ENCODE measurements around the gene IL9. TPM values are rescaled to one million over a fixed set of nuclear protein-coding genes. Genes with fewer than 3 reads are reported as not detected.

IL9 gene
- total and polyA plus RNA-seq, 2 of the 4 experiments (the other 2 are of a cell fraction) = not detected

DNA sequence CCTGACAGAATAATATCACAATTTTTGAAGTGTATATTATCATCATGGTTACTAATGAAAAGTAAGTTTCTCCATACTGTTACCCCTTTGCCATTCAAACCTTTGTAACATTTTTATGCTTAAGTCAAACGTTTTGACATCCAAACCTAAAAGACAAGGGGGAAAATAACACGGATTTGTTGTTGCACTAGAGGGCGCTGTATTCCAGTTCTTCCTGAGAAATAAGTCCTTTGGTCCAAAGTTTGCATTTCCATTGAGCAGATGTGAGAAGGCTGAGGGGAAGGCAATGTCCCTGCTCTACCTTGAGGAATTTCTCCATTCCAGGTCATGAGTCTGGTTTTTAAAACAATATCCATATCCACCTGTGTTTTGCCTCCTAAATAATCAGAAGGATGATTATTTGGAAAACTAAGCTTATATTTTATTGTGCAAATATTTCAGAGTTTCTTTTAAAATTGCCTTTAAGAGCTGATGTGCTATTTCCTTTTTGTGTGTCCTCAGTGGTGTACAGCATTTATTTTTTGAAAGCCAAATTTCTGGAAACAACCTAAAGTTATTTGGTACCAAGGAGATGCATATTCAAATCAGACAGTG lies 49.4 kb upstream of the IL9 start:
- H4K20me1 ChIP-seq (ENCODE audit: insufficient read depth, low read length) = no peaks in the 10 kb centered on the region
- H2BK120ac ChIP-seq (ENCODE audit: low read depth, low read length) = no peak overlapping the region
- no peaks in the 10 kb centered on the region; the same call in 1 of the 2 replicates for H3K27me3 ChIP-seq (ENCODE audit: control insufficient read depth, insufficient read depth, low read length)
- H3K27ac ChIP-seq (ENCODE audit: insufficient read depth, low read length) = no peak overlapping the region
- intact Hi-C loops (cut with micrococcal nuclease) (loop anchor here (1.0 to 5.0 kb wide), 5 partner anchors 74 to 227 kb away; no protein-coding TSS in a partner anchor), in situ Hi-C loops (cut with MboI; ENCODE audit: low sequenced_read_pairs) (no loop called here), dilution Hi-C loops (cut with HindIII; ENCODE audit: low sequenced_read_pairs, unreplicated experiment) (no loop called here)
- no peak overlapping the region for H2AFZ ChIP-seq (replicated peaks; ENCODE audit: low read length, poor library complexity)
- ChIA-PET CTCF (interaction anchor here (0.6 to 1.5 kb wide), 10 partner anchors 11 to 201 kb away, joined by 3 to 6 read pairs (median 4); no protein-coding TSS in a partner anchor), POLR2A (ENCODE audit: unreplicated experiment) (no interaction called here)
- H2AK9ac ChIP-seq (replicated peaks; ENCODE audit: low read depth, low read length, poor library complexity) = no peak overlapping the region
- ATAC-seq (ENCODE audit: low read depth) (peak; percentile 82), DNase-seq (peak; percentile 89)
- no peak overlapping the region for H3K14ac ChIP-seq (replicated peaks; ENCODE audit: low read depth, low read length)
- H4K5ac ChIP-seq (ENCODE audit: low read depth, low read length) = no peak overlapping the region
- TF ChIP-seq, protein P1, sequence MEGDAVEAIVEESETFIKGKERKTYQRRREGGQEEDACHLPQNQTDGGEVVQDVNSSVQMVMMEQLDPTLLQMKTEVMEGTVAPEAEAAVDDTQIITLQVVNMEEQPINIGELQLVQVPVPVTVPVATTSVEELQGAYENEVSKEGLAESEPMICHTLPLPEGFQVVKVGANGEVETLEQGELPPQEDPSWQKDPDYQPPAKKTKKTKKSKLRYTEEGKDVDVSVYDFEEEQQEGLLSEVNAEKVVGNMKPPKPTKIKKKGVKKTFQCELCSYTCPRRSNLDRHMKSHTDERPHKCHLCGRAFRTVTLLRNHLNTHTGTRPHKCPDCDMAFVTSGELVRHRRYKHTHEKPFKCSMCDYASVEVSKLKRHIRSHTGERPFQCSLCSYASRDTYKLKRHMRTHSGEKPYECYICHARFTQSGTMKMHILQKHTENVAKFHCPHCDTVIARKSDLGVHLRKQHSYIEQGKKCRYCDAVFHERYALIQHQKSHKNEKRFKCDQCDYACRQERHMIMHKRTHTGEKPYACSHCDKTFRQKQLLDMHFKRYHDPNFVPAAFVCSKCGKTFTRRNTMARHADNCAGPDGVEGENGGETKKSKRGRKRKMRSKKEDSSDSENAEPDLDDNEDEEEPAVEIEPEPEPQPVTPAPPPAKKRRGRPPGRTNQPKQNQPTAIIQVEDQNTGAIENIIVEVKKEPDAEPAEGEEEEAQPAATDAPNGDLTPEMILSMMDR (conservative IDR thresholded peaks at IDR 0.05; ENCODE audit: low read depth, low read length) = peak; percentile 87
- TF ChIP-seq ELK1 (IDR thresholded peaks at IDR 0.05; ENCODE audit: borderline replicate concordance, low read depth, low read length) (no peak), SMC3 (IDR thresholded peaks at IDR 0.05; ENCODE audit: low read depth, low read length) (peak; percentile 94), CHD1 (IDR thresholded peaks at IDR 0.05; ENCODE audit: low read depth, low read length) (no peak), RFX5 (IDR thresholded peaks at IDR 0.05; ENCODE audit: low read depth, low read length) (no peak), RAD21 (IDR thresholded peaks at IDR 0.05; ENCODE audit: low read length) (peak; percentile 92), MXI1 (IDR thresholded peaks at IDR 0.05; ENCODE audit: borderline replicate concordance, low read depth, low read length) (no peak)
- TF ChIP-seq, protein P2, sequence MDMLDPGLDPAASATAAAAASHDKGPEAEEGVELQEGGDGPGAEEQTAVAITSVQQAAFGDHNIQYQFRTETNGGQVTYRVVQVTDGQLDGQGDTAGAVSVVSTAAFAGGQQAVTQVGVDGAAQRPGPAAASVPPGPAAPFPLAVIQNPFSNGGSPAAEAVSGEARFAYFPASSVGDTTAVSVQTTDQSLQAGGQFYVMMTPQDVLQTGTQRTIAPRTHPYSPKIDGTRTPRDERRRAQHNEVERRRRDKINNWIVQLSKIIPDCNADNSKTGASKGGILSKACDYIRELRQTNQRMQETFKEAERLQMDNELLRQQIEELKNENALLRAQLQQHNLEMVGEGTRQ (IDR thresholded peaks at IDR 0.05; ENCODE audit: low read depth, low read length) = no peak
- H2AK5ac ChIP-seq (ENCODE audit: low read depth, low read length) = no peak overlapping the region
- no CpG with 5 or more reads among the region's 3 CpGs for WGBS, 2 experiments (ENCODE audit: extremely low coverage in 2 of 2, insufficient read length in 1 of 2)
- H3K4me2 ChIP-seq (ENCODE audit: low read depth, low read length) = no peak overlapping the region
- H3K23ac ChIP-seq (ENCODE audit: low read depth, low read length) = no peak overlapping the region
- no peak overlapping the region for H3K56ac ChIP-seq (ENCODE audit: extremely low read depth, insufficient read depth, low read length)
- H3K4me1 ChIP-seq (ENCODE audit: control insufficient read depth, insufficient read depth, low read length) = no peaks in the 10 kb centered on the region
- H3K79me1 ChIP-seq (ENCODE audit: low read depth in 1 of 2, low read length in 2 of 2) = no peaks in the 10 kb centered on the region
- H3K9me1 ChIP-seq (ENCODE audit: insufficient read depth, low read length) = peaks cover 2% of the 10 kb centered on the region; the same call in 1 of the 2 replicates
- H4K91ac ChIP-seq (ENCODE audit: insufficient read depth, low read depth, low read length) = no peak overlapping the region
- no peak overlapping the region for H3K9ac ChIP-seq (ENCODE audit: low read depth, low read length)
- H3K4ac ChIP-seq (ENCODE audit: low read depth, low read length) = no peak overlapping the region
- H2BK15ac ChIP-seq (ENCODE audit: low read depth, low read length) = no peak overlapping the region
- H3K36me3 ChIP-seq (ENCODE audit: control insufficient read depth, insufficient read depth, low read length) = no peaks in the 10 kb centered on the region
- no peak overlapping the region for H4K8ac ChIP-seq (ENCODE audit: low read depth in 2 of 2, low read length in 2 of 2)
- no peak overlapping the region for H3K4me3 ChIP-seq (ENCODE audit: insufficient read depth, low read depth, low read length)
- H3K18ac ChIP-seq (ENCODE audit: low read depth, low read length) = no peak overlapping the region
- no peak overlapping the region for H2BK20ac ChIP-seq (ENCODE audit: low read depth, low read length)
- no peaks in the 10 kb centered on the region for H3K9me3 ChIP-seq (ENCODE audit: control insufficient read depth, insufficient read depth, low read length)
- H2BK5ac ChIP-seq (ENCODE audit: low read depth, low read length, poor library complexity, severe bottlenecking) = no peak overlapping the region
- BruUV-seq (replicated peaks) = no TSS peak

All from IMR-90 (cell line).